Stomach (tissue), 19 donors: ENCODE measurements around the gene VEGFC. TPM values are rescaled to one million over a fixed set of nuclear protein-coding genes. Genes with fewer than 3 reads are reported as not detected.

Source experiments
- DNase-seq, 2 donors: peaks; one replicate each; pipeline versions ENCODE4 v3.0.0 to v3.0.0-alpha.2; 2013 to 2019
- H3K27ac ChIP-seq, 5 donors: fragments of 200-600 bp in 4 of 5; sonication (generic) in 4 of 5; one replicate each; pipeline ENCODE4 v1.5.1; 2013 to 2019; ENCODE audit warnings: mild to moderate bottlenecking in 1 of 5, moderate library complexity in 1 of 5
- H3K27me3 ChIP-seq, 3 donors: fragments of 200-600 bp; sonication (generic); one replicate each; pipeline ENCODE4 v1.5.1; 2017 to 2019; ENCODE audit warnings: mixed run types in 1 of 3
- H3K36me3 ChIP-seq, 4 donors: fragments of 200-600 bp; sonication (generic); 1 replicate in 3 of 4; 2 replicates in 1 of 4; pipeline ENCODE4 v1.5.1; 2016 to 2019
- H3K4me1 ChIP-seq, 4 donors: fragments of 200-600 bp; sonication (generic); one replicate each; pipeline ENCODE4 v1.5.1; 2016 to 2019
- H3K4me3 ChIP-seq, 4 donors: fragments of 200-600 bp; sonication (generic) in 3 of 4; one replicate each; pipeline ENCODE4 v1.5.1; 2016 to 2019; ENCODE audit warnings: mild to moderate bottlenecking in 1 of 4
- H3K9me3 ChIP-seq, 4 donors: fragments of 200-600 bp; sonication (generic); one replicate each; pipeline ENCODE4 v1.5.1; 2016 to 2019
- EP300 ChIP-seq: sonication (generic); formaldehyde crosslinking; IDR thresholded peaks from one replicate; pipeline ENCODE4 v1.6.1; 2017; ENCODE audit warnings: antibody characterized with exemption
- POLR2A ChIP-seq, 4 donors: fragments of 450-650 bp; IDR thresholded peaks; one replicate each; pipeline ENCODE4 v1.6.1; 2016; ENCODE audit warnings: antibody characterized with exemption in 4 of 4, control low read depth in 2 of 4, mild to moderate bottlenecking in 1 of 4, moderate library complexity in 1 of 4
- POLR2AphosphoS5 ChIP-seq, 3 donors: sonication (generic); formaldehyde crosslinking; IDR thresholded peaks; one replicate each; pipeline ENCODE4 v1.6.1; 2016; ENCODE audit warnings: antibody characterized with exemption in 3 of 3
- WGBS, 5 donors: extraction: QIAGEN DNeasy Blood & Tissue Kit in 3 of 5; methylation state at CpG; one replicate each; pipeline versions ENCODE4 v1.1.5 to v1.1.7; 2013 to 2018; 5-methylcytosine and 5-hydroxymethylcytosine counted together
- intact Hi-C: fragments of 100-400 bp; cut with DNase I; formaldehyde crosslinking; loops from one replicate; pipeline ENCODE4 v1.15.1; 2023; ENCODE audit warnings: low total_unique reads
- long read RNA-seq, 10 donors: transcript quantifications; one replicate each; lab custom pipeline, GENCODE V29; 2026
- polyA plus RNA-seq, 3 donors: library from polyadenylated mRNA; stranded (reverse); fragments of 200-250 nt; gene quantifications; one replicate each; pipeline ENCODE4 v1.2.3, GENCODE V29; 2013
- total RNA-seq, 5 donors: library from RNA; depleted of rRNA; stranded (reverse); fragments of >200 nt; gene quantifications; one replicate each; pipeline versions ENCODE4 v1.1.0 to v1.2.3, GENCODE V29; 2014 to 2016
- TF ChIP-seq, protein P1 (sequence below), 7 experiments: fragments of 450-650 bp in 4 of 7; fragments of 200-600 bp in 3 of 7; sonication (generic) in 3 of 7; IDR thresholded peaks; one replicate each; pipeline ENCODE4 v1.5.1; 2016 to 2019; ENCODE audit warnings: antibody characterized with exemption in 7 of 7, control low read depth in 2 of 7, mild to moderate bottlenecking in 1 of 7
- donor health status: healthy with polysubstance abuse.
- donor health status: Bipolar disorder and iron deficiency.
- donor health status: healthy.

VEGFC gene, protein sequence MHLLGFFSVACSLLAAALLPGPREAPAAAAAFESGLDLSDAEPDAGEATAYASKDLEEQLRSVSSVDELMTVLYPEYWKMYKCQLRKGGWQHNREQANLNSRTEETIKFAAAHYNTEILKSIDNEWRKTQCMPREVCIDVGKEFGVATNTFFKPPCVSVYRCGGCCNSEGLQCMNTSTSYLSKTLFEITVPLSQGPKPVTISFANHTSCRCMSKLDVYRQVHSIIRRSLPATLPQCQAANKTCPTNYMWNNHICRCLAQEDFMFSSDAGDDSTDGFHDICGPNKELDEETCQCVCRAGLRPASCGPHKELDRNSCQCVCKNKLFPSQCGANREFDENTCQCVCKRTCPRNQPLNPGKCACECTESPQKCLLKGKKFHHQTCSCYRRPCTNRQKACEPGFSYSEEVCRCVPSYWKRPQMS
- total RNA-seq (1 to 10 TPM in 2 of 5 donors, under 1 TPM in 1, not detected in 2; 0.45 to 6.4 (median 1.3) TPM), polyA plus RNA-seq (1 to 10 TPM in 2 of 3 donors, under 1 TPM in 1; 0.56 to 1.5 (median 1.4) TPM)
- long read RNA-seq, donor 1: 0 reads
- long read RNA-seq, donor 2: 0 reads
- long read RNA-seq, donor 3, partial matches to known transcripts: 0 of 1 reads
- long read RNA-seq, donor 3, other reads (novel, unspliced or antisense): 0 of 1 reads
- long read RNA-seq, donor 4: 0 reads
- long read RNA-seq, donor 5, partial matches to known transcripts: 0 of 1 reads
- long read RNA-seq, donor 5, other reads (novel, unspliced or antisense): 0 of 1 reads
- long read RNA-seq, donor 6, partial matches to known transcripts: 0 of 2 reads
- long read RNA-seq, donor 6, other reads (novel, unspliced or antisense): 0 of 2 reads
- long read RNA-seq, donor 7, partial matches to known transcripts: 0 of 4 reads
- long read RNA-seq, donor 7, other reads (novel, unspliced or antisense): 0 of 4 reads
- long read RNA-seq, donor 8, partial matches to known transcripts: 0 of 2 reads
- long read RNA-seq, donor 8, other reads (novel, unspliced or antisense): 0 of 2 reads
- long read RNA-seq, donor 9, partial matches to known transcripts: 0 of 2 reads
- long read RNA-seq, donor 9, other reads (novel, unspliced or antisense): 0 of 2 reads
- long read RNA-seq, donor 10: 0 reads

DNA sequence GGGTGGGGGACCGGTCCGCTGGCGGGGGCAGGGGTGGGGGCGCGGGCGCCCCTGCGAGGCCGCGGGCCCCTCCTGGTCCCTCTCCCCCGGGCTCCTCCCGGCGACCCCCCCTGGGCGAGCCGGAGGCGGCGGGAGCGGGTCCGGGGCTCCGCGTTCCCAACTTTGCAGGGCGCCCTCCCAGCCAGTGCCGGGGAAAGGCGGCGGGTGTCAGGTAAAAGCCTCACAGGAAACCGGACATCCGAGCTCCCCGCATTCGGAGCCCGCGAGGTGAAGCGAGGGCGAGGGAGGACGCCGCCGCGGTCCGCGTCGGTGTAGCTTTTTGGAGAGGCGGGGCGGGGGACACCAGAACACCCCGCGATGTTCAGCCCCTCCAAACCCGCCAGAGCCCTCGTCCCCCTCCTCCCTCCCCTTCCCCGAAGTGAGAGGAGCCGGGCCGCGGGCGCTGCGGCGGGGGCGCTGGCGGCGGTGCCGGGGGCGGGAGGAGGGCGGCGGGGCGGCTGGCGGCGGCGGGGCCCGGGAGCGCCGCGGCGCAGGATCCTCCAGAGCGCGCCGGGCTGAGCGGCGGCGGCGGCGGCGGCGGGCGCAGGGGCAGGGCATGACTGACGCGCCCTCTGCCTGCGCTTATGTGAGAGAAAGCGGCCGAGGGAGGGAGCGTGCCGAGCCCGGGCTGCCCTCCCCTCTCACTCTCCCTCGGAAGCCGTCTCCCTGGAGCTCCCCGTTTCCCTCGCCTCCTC, at the start of gene VEGFC:
Gene VEGFC, minus strand, starts transcription at position 597 of the 734 bp plus-strand sequence. CDS start 611 bp downstream, outside the sequence.
- peak; percentile 44 to 89 for DNase-seq
- TF ChIP-seq EP300 (no peak), POLR2AphosphoS5 (IDR thresholded peaks at IDR 0.05) (no peak), POLR2A (IDR thresholded peaks at IDR 0.05) (no peak)
- TF ChIP-seq, protein P1, sequence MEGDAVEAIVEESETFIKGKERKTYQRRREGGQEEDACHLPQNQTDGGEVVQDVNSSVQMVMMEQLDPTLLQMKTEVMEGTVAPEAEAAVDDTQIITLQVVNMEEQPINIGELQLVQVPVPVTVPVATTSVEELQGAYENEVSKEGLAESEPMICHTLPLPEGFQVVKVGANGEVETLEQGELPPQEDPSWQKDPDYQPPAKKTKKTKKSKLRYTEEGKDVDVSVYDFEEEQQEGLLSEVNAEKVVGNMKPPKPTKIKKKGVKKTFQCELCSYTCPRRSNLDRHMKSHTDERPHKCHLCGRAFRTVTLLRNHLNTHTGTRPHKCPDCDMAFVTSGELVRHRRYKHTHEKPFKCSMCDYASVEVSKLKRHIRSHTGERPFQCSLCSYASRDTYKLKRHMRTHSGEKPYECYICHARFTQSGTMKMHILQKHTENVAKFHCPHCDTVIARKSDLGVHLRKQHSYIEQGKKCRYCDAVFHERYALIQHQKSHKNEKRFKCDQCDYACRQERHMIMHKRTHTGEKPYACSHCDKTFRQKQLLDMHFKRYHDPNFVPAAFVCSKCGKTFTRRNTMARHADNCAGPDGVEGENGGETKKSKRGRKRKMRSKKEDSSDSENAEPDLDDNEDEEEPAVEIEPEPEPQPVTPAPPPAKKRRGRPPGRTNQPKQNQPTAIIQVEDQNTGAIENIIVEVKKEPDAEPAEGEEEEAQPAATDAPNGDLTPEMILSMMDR (IDR thresholded peaks at IDR 0.05): no peak
- 0 to 2% (median 1%) methylated on average over 16 to 83 of the region's 91 CpGs for WGBS, 5 donors
- H3K36me3 ChIP-seq: no peaks in the 10 kb centered on the region
- H3K27ac ChIP-seq: peak within 1 kb of the TSS in 4 of 5 donors; percentile 46 to 83 (median 76)
- H3K27me3 ChIP-seq: peaks cover 0 to 37% (median 22%) of the 10 kb centered on the region in 3 donors
- H3K9me3 ChIP-seq: no peaks in the 10 kb centered on the region
- peaks cover 10 to 33% (median 13%) of the 10 kb centered on the region in 4 donors for H3K4me1 ChIP-seq
- intact Hi-C loops: no loop called here
- peak within 1 kb of the TSS; percentile 60 to 91 (median 68) for H3K4me3 ChIP-seq

DNA sequence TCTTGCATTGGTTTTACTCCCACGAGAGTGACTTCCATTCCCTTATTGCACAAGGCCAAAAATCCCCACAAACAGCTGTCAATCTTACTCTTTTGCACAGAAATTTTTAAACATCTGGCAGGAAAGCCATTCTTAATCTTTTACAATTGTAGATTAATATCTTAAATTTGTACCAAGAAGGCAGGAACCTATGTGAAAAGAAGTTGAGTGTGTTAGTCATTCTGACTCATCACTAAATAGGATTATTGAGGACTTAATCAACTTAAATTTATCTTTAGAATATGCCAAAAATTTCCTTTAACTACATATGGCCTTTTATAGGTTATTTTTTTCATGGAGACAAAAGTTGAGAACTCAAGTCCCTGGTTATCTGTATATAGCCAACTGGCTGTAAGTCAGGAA, 49.0 kb upstream of the VEGFC start:
- no peaks in the 10 kb centered on the region for H3K27me3 ChIP-seq
- H3K4me1 ChIP-seq: no peaks in the 10 kb centered on the region
- 74 to 84% (median 79%) methylated on average over 1 of the region's 1 CpG for WGBS, 5 donors
- intact Hi-C loops: no loop called here
- H3K36me3 ChIP-seq: no peaks in the 10 kb centered on the region
- H3K9me3 ChIP-seq: peaks cover 0 to 6% (median 0%) of the 10 kb centered on the region in 4 donors
- no peak overlapping the region for H3K27ac ChIP-seq
- no peak overlapping the region for H3K4me3 ChIP-seq
- no peak for TF ChIP-seq POLR2AphosphoS5 (IDR thresholded peaks at IDR 0.05)
- no peak for TF ChIP-seq POLR2A (IDR thresholded peaks at IDR 0.05)
- TF ChIP-seq, protein P1 (IDR thresholded peaks at IDR 0.05): no peak
- TF ChIP-seq EP300: no peak
- DNase-seq: no peak

DNA sequence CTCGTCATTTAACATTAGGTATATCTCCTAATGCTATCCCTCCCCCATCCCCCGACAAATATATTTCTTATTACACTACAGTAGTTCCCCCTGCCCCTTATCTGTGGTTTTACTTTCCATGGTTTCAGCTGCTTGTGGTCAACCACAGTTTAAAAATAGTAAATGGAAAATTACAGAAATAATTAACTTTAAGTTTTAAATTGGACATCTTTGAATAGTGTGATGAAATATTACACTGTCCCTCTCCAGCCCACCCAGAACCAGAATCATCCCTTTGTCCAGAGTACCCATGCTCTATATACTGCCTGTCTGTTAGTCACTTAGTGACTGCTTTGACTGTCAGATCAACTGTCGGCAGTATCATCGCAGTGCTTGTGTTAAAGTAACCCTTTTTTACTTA, 47.4 kb upstream of the VEGFC start:
- no peaks in the 10 kb centered on the region for H3K4me1 ChIP-seq
- intact Hi-C loops: no loop called here
- 50 to 79% (median 71%) methylated on average over 3 to 4 of the region's 4 CpGs for WGBS, 5 donors
- TF ChIP-seq EP300 (no peak), POLR2AphosphoS5 (IDR thresholded peaks at IDR 0.05) (no peak), POLR2A (IDR thresholded peaks at IDR 0.05) (no peak)
- TF ChIP-seq, protein P1 (IDR thresholded peaks at IDR 0.05): no peak
- H3K36me3 ChIP-seq: no peaks in the 10 kb centered on the region
- no peaks in the 10 kb centered on the region for H3K27me3 ChIP-seq
- DNase-seq: no peak
- H3K4me3 ChIP-seq: no peak overlapping the region
- no peaks in the 10 kb centered on the region for H3K9me3 ChIP-seq
- H3K27ac ChIP-seq: no peak overlapping the region
